OCI-LY1 (cell line): ENCODE data around the gene ETV3.

Experiments
- CTCF ChIP-seq: fragments of 200-600 bp; sonication (generic), shearing (Covaris generic); IDR thresholded peaks from 2 replicates; pipeline ENCODE4 v1.5.1; 2017; ENCODE audit warnings: mild to moderate bottlenecking, antibody characterized with exemption, low read length, moderate library complexity, mixed read lengths
- EZH2 ChIP-seq: fragments of 200-600 bp; sonication (generic), shearing (Covaris generic); IDR thresholded peaks from 2 replicates; pipeline ENCODE4 v1.8.0; 2017; ENCODE audit warnings: borderline replicate concordance, mixed run types, mild to moderate bottlenecking, antibody characterized with exemption, low read length, moderate library complexity, mixed read lengths

GRCh38 chr1:157096881-157097280, 41.3 kb downstream of the ETV3 start:
- TF ChIP-seq CTCF, result no peak
- no peak for TF ChIP-seq EZH2
